GM21786 (cell line): Measurements from ENCODE around the gene COX17.

Source experiments
- ATAC-seq: cut with Tn5 transposase; IDR thresholded peaks from one replicate; pipeline ENCODE4 v1.9.1; 2021; ENCODE audit not compliant: unreplicated experiment

COX17 gene

GRCh38 chr3:119625451-119626153, 51.6 kb downstream of the COX17 start:
- ATAC-seq = no peak

GRCh38 chr3:119624002-119624720, 53.0 kb downstream of the COX17 start:
- no peak for ATAC-seq

- no peak for ATAC-seq
Observed at GRCh38 chr3:119620899-119621298, 56.3 kb downstream of the COX17 start.
